Neutrophil (primary cell): ENCODE measurements around the gene GRK3.
"Not testable (repeated sequence)": the region's sequence is repeated elsewhere in the genome, so short reads cannot be mapped to it uniquely, and the experiment has no call there.

ENCODE experiments used
- H3K27ac ChIP-seq: fragments of 200-600 bp; sonication (generic); 2 replicates; pipeline ENCODE4 v1.5.1; 2016; ENCODE audit warnings: mild to moderate bottlenecking, moderate library complexity
- H3K27me3 ChIP-seq: fragments of 200-600 bp; sonication (generic); 2 replicates; pipeline ENCODE4 v1.6.0; 2016; ENCODE audit warnings: mild to moderate bottlenecking
- H3K36me3 ChIP-seq: fragments of 200-600 bp; sonication (generic); 2 replicates; pipeline ENCODE4 v1.5.1; 2017
- H3K4me1 ChIP-seq, 2 experiments: fragments of 200-600 bp in 1 of 2; sonication (generic) in 1 of 2; 1 replicate in 1 of 2; 2 replicates in 1 of 2; pipeline versions ENCODE4 v1.5.1 to v1.6.1; 2013 to 2016; ENCODE audit warnings: low read depth in 1 of 2, low read length in 1 of 2, mild to moderate bottlenecking in 1 of 2, moderate library complexity in 1 of 2; ENCODE audit not compliant: control insufficient read depth in 1 of 2, insufficient read depth in 1 of 2
- H3K4me3 ChIP-seq, 2 experiments: fragments of 200-600 bp in 1 of 2; sonication (generic) in 1 of 2; 1 replicate in 1 of 2; 2 replicates in 1 of 2; pipeline ENCODE4 v1.5.1; 2013 to 2016; ENCODE audit warnings: low read depth in 1 of 2, low read length in 1 of 2, mild to moderate bottlenecking in 1 of 2, moderate library complexity in 1 of 2
- H3K9me3 ChIP-seq: fragments of 200-600 bp; sonication (generic); 2 replicates; pipeline ENCODE4 v1.5.1; 2016
- CTCF ChIP-seq: fragments of 200-600 bp; sonication (generic); IDR thresholded peaks from 2 replicates; pipeline ENCODE4 v1.5.1; 2016; ENCODE audit warnings: antibody characterized with exemption

Gene GRK3

DNA sequence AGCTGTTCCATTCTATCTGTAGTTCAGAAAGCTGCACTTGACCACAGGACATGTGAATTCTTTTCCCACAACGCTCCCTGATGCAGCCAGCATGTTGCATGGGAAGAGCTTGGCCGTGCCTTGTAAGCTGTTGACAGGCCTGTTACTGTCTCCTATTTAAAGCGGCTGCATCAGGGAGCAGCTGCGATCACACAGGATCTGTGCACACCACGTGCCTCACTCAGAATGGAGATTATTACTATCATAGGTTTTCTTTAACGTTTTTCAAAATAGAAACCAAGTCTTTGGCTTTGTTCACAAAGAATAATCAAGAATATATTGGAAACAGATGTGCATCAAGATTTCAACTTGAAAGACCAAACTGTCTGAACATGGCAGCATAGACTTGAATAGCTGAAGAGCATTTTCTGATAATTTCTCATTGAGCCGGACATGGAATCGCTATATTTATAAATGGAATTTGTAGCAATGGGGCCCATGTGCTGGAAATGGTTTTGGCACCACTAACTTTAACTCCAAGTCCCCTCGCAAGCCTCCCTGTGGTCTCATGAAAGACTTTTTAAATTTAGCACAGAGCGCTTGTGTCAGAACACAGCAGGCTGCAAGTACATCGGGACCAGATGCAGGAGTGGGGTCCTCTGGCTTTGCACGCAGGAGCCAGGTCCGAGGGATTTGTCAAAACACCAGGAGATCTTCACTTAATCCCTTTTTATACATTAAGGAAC is 136.7 kb downstream of the GRK3 start:
- H3K27me3 ChIP-seq = no peaks in the 10 kb centered on the region
- no peak for TF ChIP-seq CTCF
- H3K4me1 ChIP-seq = no peaks in the 10 kb centered on the region
- H3K9me3 ChIP-seq = no peaks in the 10 kb centered on the region
- peaks cover 5% of the 10 kb centered on the region for H3K36me3 ChIP-seq
- H3K4me3 ChIP-seq = no peak overlapping the region
- H3K27ac ChIP-seq = no peak overlapping the region

GRCh38 chr22:25702040-25702439 is 137.6 kb downstream of the GRK3 start:
- no peaks in the 10 kb centered on the region for H3K27me3 ChIP-seq
- no peak overlapping the region for H3K4me3 ChIP-seq
- no peaks in the 10 kb centered on the region for H3K9me3 ChIP-seq
- no peaks in the 10 kb centered on the region for H3K4me1 ChIP-seq
- H3K36me3 ChIP-seq = peaks cover 5% of the 10 kb centered on the region
- no peak overlapping the region for H3K27ac ChIP-seq
- no peak for TF ChIP-seq CTCF

- Histone ChIP-seq H3K4me3 (no peak overlapping the region), H3K27ac (no peak overlapping the region), H3K36me3 (peaks cover 5% of the 10 kb centered on the region), H3K4me1 (no peaks in the 10 kb centered on the region), H3K27me3 (no peaks in the 10 kb centered on the region), H3K9me3 (no peaks in the 10 kb centered on the region)
- TF ChIP-seq CTCF = no peak
Measured at GRCh38 chr22:25702571-25703167, 138.2 kb downstream of the GRK3 start.

DNA sequence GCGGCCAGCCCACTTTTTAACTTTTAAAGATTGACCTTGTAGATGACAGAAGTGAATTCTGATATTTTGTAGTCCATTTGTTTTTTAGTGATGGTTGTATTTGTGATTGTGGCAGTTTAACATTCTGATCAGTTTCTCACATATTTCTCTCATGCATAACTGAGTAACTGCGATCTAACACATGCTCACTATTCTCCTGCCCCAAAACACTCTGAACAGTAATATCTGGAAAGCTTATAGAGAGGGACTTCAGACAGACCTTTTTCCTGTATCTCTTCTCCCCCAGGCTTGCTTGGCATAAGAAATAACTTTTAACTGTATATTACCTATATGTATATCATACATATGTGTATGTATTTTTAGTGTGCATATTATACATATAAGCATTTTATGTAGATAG is 140.2 kb downstream of the GRK3 start:
- H3K27me3 ChIP-seq = no peaks in the 10 kb centered on the region
- no peak overlapping the region for H3K27ac ChIP-seq
- no peaks in the 10 kb centered on the region for H3K4me1 ChIP-seq
- H3K36me3 ChIP-seq = peaks cover 5% of the 10 kb centered on the region
- no peak for TF ChIP-seq CTCF
- no peaks in the 10 kb centered on the region for H3K9me3 ChIP-seq
- H3K4me3 ChIP-seq = no peak overlapping the region

GRCh38 chr22:25706197-25706596 is 141.7 kb downstream of the GRK3 start:
- Histone ChIP-seq H3K4me1 (no peaks in the 10 kb centered on the region), H3K9me3 (no peaks in the 10 kb centered on the region), H3K4me3 (no peak overlapping the region), H3K27ac (no peak overlapping the region), H3K36me3 (no peaks in the 10 kb centered on the region), H3K27me3 (no peaks in the 10 kb centered on the region)
- TF ChIP-seq CTCF = no peak

GRCh38 chr22:25708430-25708829 is 144.0 kb downstream of the GRK3 start:
- not testable (repeated sequence) for H3K9me3 ChIP-seq, H3K36me3 ChIP-seq, H3K4me3 ChIP-seq, H3K27me3 ChIP-seq, H3K4me1 ChIP-seq, H3K27ac ChIP-seq
